ENCODE measurements around the gene PDE4D. TPM values are rescaled to one million over a fixed set of nuclear protein-coding genes. Genes with fewer than 3 reads are reported as not detected.

Gene PDE4D
- polyA plus RNA-seq, 1 donor: 23.1 TPM

GRCh38 chr5:59100875-59101274 is 792.7 kb downstream of the PDE4D start:
- DNase-seq: no peak

- no peak for DNase-seq
Observed at GRCh38 chr5:59099995-59100345, 793.6 kb downstream of the PDE4D start.

GRCh38 chr5:59099270-59099994 is 794.1 kb downstream of the PDE4D start:
- DNase-seq: no peak

GRCh38 chr5:59098743-59099142 is 794.8 kb downstream of the PDE4D start:
- DNase-seq: no peak

- no peak for DNase-seq
Observed at GRCh38 chr5:59097712-59098111, 795.8 kb downstream of the PDE4D start.

- DNase-seq: no peak
Observed at GRCh38 chr5:59097116-59097515, 796.4 kb downstream of the PDE4D start.

GRCh38 chr5:59095480-59095879 is 798.0 kb downstream of the PDE4D start:
- DNase-seq: no peak

- no peak for DNase-seq
Observed at GRCh38 chr5:59094864-59095263, 798.7 kb downstream of the PDE4D start.

- no peak for DNase-seq
Observed at GRCh38 chr5:59093329-59093728, 800.2 kb downstream of the PDE4D start.

GRCh38 chr5:59092758-59093157 is 800.8 kb downstream of the PDE4D start:
- DNase-seq: no peak

- no peak for DNase-seq
Observed at GRCh38 chr5:59091965-59092364, 801.6 kb downstream of the PDE4D start.

GRCh38 chr5:59090323-59090722 is 803.2 kb downstream of the PDE4D start:
- no peak for DNase-seq

- no peak for DNase-seq
Observed at GRCh38 chr5:59089767-59090166, 803.8 kb downstream of the PDE4D start.

- no peak for DNase-seq
Observed at GRCh38 chr5:59088546-59088945, 805.0 kb downstream of the PDE4D start.

GRCh38 chr5:59086024-59086423 is 807.5 kb downstream of the PDE4D start:
- DNase-seq: no peak

- no peak for DNase-seq
Observed at GRCh38 chr5:59081693-59082092, 811.8 kb downstream of the PDE4D start.

- no peak for DNase-seq
Observed at GRCh38 chr5:59079622-59080620, 813.6 kb downstream of the PDE4D start.

- no peak for DNase-seq
Observed at GRCh38 chr5:59071755-59072549, 821.6 kb downstream of the PDE4D start.

- DNase-seq: no peak
Observed at GRCh38 chr5:59069438-59070079, 824.0 kb downstream of the PDE4D start.

GRCh38 chr5:59067956-59068656 is 825.4 kb downstream of the PDE4D start:
- DNase-seq: no peak

Data from left kidney (tissue), 2 donors.